Thyroid gland (tissue), 4 donors: Measurements from ENCODE around the gene C2CD3. TPM values are rescaled to one million over a fixed set of nuclear protein-coding genes. Genes with fewer than 3 reads are reported as not detected.

Experiments used
- DNase-seq, 2 donors: peaks; one replicate each; pipeline ENCODE4 v3.0.0-alpha.2; 2019
- H3K27ac ChIP-seq, 3 donors: fragments of 200-600 bp; sonication (generic); 1 replicate in 2 of 3; 2 replicates in 1 of 3; pipeline ENCODE4 v1.5.1; 2016 to 2019; ENCODE audit warnings: mild to moderate bottlenecking in 1 of 3, moderate library complexity in 1 of 3
- H3K27me3 ChIP-seq: fragments of 200-600 bp; sonication (generic); one replicate; pipeline ENCODE4 v1.5.1; 2019
- H3K36me3 ChIP-seq, 2 donors: fragments of 200-600 bp; sonication (generic); one replicate each; pipeline ENCODE4 v1.5.1; 2016 to 2019
- H3K4me1 ChIP-seq, 2 donors: fragments of 200-600 bp; sonication (generic); one replicate each; pipeline ENCODE4 v1.5.1; 2017 to 2019
- H3K4me3 ChIP-seq, 3 donors: fragments of 200-600 bp; sonication (generic); replicated peaks in 1 of 3; 1 replicate in 2 of 3; 2 replicates in 1 of 3; pipeline ENCODE4 v1.5.1; 2016; ENCODE audit warnings: mild to moderate bottlenecking in 1 of 3
- H3K9me3 ChIP-seq: fragments of 200-600 bp; sonication (generic); one replicate; pipeline ENCODE4 v1.5.1; 2017
- POLR2A ChIP-seq, 2 donors: fragments of 450-650 bp; IDR thresholded peaks; one replicate each; pipeline ENCODE4 v1.6.1; 2017; ENCODE audit warnings: antibody characterized with exemption in 2 of 2, mild to moderate bottlenecking in 2 of 2, moderate library complexity in 1 of 2
- WGBS, 2 donors: methylation state at CpG; one replicate each; pipeline ENCODE4 v1.1.5; 2017; 5-methylcytosine and 5-hydroxymethylcytosine counted together
- intact Hi-C: fragments of 100-400 bp; cut with DNase I; formaldehyde crosslinking; loops from one replicate; pipeline ENCODE4 v1.15.1; 2023
- total RNA-seq, 4 donors: library from RNA; depleted of rRNA; stranded (reverse); fragments of >200 nt; gene quantifications; one replicate each; pipeline ENCODE4 v1.2.3, GENCODE V29; 2016
- TF ChIP-seq, protein P1 (sequence below), 6 experiments: fragments of 200-600 bp in 3 of 6; fragments of 450-650 bp in 3 of 6; sonication (generic) in 3 of 6; IDR thresholded peaks; one replicate each; pipeline ENCODE4 v1.5.1; 2016 to 2019; ENCODE audit warnings: antibody characterized with exemption in 6 of 6, mild to moderate bottlenecking in 2 of 6, inconsistent platforms in 1 of 6, moderate library complexity in 1 of 6

Gene C2CD3
- total RNA-seq, 4 donors from 2014 or later = 37.8 to 85.8 (median 40.7) TPM

- H3K4me3 ChIP-seq = no peak overlapping the region
- TF ChIP-seq, protein P1, sequence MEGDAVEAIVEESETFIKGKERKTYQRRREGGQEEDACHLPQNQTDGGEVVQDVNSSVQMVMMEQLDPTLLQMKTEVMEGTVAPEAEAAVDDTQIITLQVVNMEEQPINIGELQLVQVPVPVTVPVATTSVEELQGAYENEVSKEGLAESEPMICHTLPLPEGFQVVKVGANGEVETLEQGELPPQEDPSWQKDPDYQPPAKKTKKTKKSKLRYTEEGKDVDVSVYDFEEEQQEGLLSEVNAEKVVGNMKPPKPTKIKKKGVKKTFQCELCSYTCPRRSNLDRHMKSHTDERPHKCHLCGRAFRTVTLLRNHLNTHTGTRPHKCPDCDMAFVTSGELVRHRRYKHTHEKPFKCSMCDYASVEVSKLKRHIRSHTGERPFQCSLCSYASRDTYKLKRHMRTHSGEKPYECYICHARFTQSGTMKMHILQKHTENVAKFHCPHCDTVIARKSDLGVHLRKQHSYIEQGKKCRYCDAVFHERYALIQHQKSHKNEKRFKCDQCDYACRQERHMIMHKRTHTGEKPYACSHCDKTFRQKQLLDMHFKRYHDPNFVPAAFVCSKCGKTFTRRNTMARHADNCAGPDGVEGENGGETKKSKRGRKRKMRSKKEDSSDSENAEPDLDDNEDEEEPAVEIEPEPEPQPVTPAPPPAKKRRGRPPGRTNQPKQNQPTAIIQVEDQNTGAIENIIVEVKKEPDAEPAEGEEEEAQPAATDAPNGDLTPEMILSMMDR (IDR thresholded peaks at IDR 0.05) = no peak
- no peak for TF ChIP-seq POLR2A (IDR thresholded peaks at IDR 0.05)
- H3K4me1 ChIP-seq = peaks cover 12 to 22% of the 10 kb centered on the region in 2 donors
- no peaks in the 10 kb centered on the region for H3K27me3 ChIP-seq
- H3K36me3 ChIP-seq = no peaks in the 10 kb centered on the region
- DNase-seq = no peak
- H3K9me3 ChIP-seq = no peaks in the 10 kb centered on the region
- intact Hi-C loops = no loop called here
- no peak overlapping the region for H3K27ac ChIP-seq
Observed at GRCh38 chr11:74159642-74160041, 11.2 kb downstream of the C2CD3 start.

- Histone ChIP-seq H3K36me3 (no peaks in the 10 kb centered on the region), H3K9me3 (no peaks in the 10 kb centered on the region), H3K4me3 (no peak overlapping the region), H3K27me3 (no peaks in the 10 kb centered on the region), H3K4me1 (peaks cover 0 to 9% of the 10 kb centered on the region in 2 donors), H3K27ac (no peak overlapping the region)
- 89 to 91% methylated on average over 1 of the region's 1 CpG for WGBS, 2 donors
- TF ChIP-seq, protein P1 (IDR thresholded peaks at IDR 0.05) = no peak
- TF ChIP-seq POLR2A (IDR thresholded peaks at IDR 0.05) = no peak
- no peak for DNase-seq
- intact Hi-C loops = no loop called here
Observed at GRCh38 chr11:74157169-74157568, 13.6 kb downstream of the C2CD3 start.

GRCh38 chr11:74154620-74155281, 16.1 kb downstream of the C2CD3 start:
- Histone ChIP-seq H3K9me3 (no peaks in the 10 kb centered on the region), H3K4me1 (peaks cover 0 to 5% of the 10 kb centered on the region in 2 donors), H3K27me3 (no peaks in the 10 kb centered on the region), H3K27ac (no peak overlapping the region), H3K4me3 (no peak overlapping the region), H3K36me3 (no peaks in the 10 kb centered on the region)
- 97 to 98% methylated on average over 1 of the region's 1 CpG for WGBS, 2 donors
- intact Hi-C loops = no loop called here
- peak; percentile 17 to 48 for DNase-seq
- TF ChIP-seq POLR2A (IDR thresholded peaks at IDR 0.05) = no peak
- TF ChIP-seq, protein P1 (IDR thresholded peaks at IDR 0.05) = no peak

- Histone ChIP-seq H3K4me3 (no peak overlapping the region), H3K36me3 (no peaks in the 10 kb centered on the region), H3K9me3 (no peaks in the 10 kb centered on the region), H3K4me1 (peaks cover 0 to 5% of the 10 kb centered on the region in 2 donors), H3K27ac (no peak overlapping the region), H3K27me3 (no peaks in the 10 kb centered on the region)
- intact Hi-C loops = no loop called here
- DNase-seq = no peak
- TF ChIP-seq, protein P1 (IDR thresholded peaks at IDR 0.05) = no peak
- no peak for TF ChIP-seq POLR2A (IDR thresholded peaks at IDR 0.05)
Observed at GRCh38 chr11:74153224-74153623, 17.6 kb downstream of the C2CD3 start.

GRCh38 chr11:74147199-74147929, 23.4 kb downstream of the C2CD3 start:
- intact Hi-C loops = no loop called here
- H3K27ac ChIP-seq = no peak overlapping the region
- WGBS, 2 donors = 83 to 92% methylated on average over 5 of the region's 5 CpGs
- no peaks in the 10 kb centered on the region for H3K4me1 ChIP-seq
- no peak overlapping the region for H3K4me3 ChIP-seq
- H3K9me3 ChIP-seq = no peaks in the 10 kb centered on the region
- TF ChIP-seq POLR2A (IDR thresholded peaks at IDR 0.05) = no peak
- TF ChIP-seq, protein P1 (IDR thresholded peaks at IDR 0.05) = no peak
- H3K36me3 ChIP-seq = no peaks in the 10 kb centered on the region
- H3K27me3 ChIP-seq = no peaks in the 10 kb centered on the region
- DNase-seq = no peak
